PFSK-1 (cell line): ENCODE results near the gene SNX8.

Experiments used
- FOXP2 ChIP-seq: optimal IDR thresholded peaks from 2 replicates; pipeline ENCODE3; 2011; ENCODE audit warnings: borderline replicate concordance, control low read depth, inconsistent platforms; ENCODE audit not compliant: insufficient read depth; ENCODE audit errors: extremely low read length, extremely low read depth
- POLR2AphosphoS5 ChIP-seq: IDR thresholded peaks from 2 replicates; pipeline ENCODE4 v1.6.1; 2012; ENCODE audit warnings: low read depth, mild to moderate bottlenecking, control low read depth, low read length, moderate library complexity
- SIN3A ChIP-seq: IDR thresholded peaks from 2 replicates; pipeline ENCODE4 v1.6.1; 2012; ENCODE audit warnings: mild to moderate bottlenecking, low read length, moderate library complexity, borderline replicate concordance; ENCODE audit not compliant: insufficient read depth
- TAF1 ChIP-seq: IDR thresholded peaks from 2 replicates; pipeline ENCODE4 v1.6.1; 2012; ENCODE audit warnings: low read length, control low read depth, borderline replicate concordance; ENCODE audit not compliant: insufficient read depth
- TF ChIP-seq, protein P1 (sequence below), 2 experiments: IDR thresholded peaks; 2 replicates each; pipeline versions ENCODE4 v1.6.1 to v1.8.0; 2011 to 2012; ENCODE audit warnings: low read depth in 2 of 2, low read length in 2 of 2, control low read depth in 1 of 2, inconsistent platforms in 1 of 2, mild to moderate bottlenecking in 1 of 2, moderate library complexity in 1 of 2; ENCODE audit not compliant: insufficient read depth in 1 of 2

Gene SNX8

GRCh38 chr7:2274666-2275065, 39.6 kb downstream of the SNX8 start:
- TF ChIP-seq TAF1, result no peak

- TF ChIP-seq FOXP2 (no peak), POLR2AphosphoS5 (no peak), SIN3A (no peak), TAF1 (no peak)
- TF ChIP-seq, protein P1, sequence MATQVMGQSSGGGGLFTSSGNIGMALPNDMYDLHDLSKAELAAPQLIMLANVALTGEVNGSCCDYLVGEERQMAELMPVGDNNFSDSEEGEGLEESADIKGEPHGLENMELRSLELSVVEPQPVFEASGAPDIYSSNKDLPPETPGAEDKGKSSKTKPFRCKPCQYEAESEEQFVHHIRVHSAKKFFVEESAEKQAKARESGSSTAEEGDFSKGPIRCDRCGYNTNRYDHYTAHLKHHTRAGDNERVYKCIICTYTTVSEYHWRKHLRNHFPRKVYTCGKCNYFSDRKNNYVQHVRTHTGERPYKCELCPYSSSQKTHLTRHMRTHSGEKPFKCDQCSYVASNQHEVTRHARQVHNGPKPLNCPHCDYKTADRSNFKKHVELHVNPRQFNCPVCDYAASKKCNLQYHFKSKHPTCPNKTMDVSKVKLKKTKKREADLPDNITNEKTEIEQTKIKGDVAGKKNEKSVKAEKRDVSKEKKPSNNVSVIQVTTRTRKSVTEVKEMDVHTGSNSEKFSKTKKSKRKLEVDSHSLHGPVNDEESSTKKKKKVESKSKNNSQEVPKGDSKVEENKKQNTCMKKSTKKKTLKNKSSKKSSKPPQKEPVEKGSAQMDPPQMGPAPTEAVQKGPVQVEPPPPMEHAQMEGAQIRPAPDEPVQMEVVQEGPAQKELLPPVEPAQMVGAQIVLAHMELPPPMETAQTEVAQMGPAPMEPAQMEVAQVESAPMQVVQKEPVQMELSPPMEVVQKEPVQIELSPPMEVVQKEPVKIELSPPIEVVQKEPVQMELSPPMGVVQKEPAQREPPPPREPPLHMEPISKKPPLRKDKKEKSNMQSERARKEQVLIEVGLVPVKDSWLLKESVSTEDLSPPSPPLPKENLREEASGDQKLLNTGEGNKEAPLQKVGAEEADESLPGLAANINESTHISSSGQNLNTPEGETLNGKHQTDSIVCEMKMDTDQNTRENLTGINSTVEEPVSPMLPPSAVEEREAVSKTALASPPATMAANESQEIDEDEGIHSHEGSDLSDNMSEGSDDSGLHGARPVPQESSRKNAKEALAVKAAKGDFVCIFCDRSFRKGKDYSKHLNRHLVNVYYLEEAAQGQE (IDR thresholded peaks at IDR 0.05; ENCODE audit: insufficient read depth in 1 of 2, low read depth in 2 of 2, low read length in 2 of 2), result no peak
These were observed 40.4 kb downstream of the SNX8 start for GRCh38 chr7:2273866-2274265.

DNA sequence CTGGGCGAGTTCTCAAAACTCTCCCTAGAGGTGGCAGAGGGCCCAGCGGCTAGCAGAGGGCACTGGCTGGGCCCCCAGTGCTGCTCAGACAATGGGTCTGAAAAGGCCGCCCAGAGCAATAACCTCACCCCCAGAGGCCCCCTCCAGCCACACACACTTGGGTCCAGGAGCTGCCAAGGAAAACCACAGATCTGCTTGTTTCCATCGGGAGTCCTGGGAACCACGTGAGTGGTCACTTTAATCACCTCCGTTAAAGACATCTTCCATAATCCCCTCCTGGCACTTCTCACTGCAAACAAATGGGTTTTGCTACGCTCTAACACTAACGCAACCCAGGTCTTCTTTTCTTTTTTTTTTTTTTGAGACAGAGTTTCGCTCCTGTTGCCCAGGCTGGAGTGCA, 42.2 kb downstream of the SNX8 start:
- TF ChIP-seq FOXP2 (no peak), SIN3A (no peak), TAF1 (no peak), POLR2AphosphoS5 (no peak)
- TF ChIP-seq, protein P1 (IDR thresholded peaks at IDR 0.05; ENCODE audit: insufficient read depth in 1 of 2, low read depth in 2 of 2, low read length in 2 of 2), result no peak

DNA sequence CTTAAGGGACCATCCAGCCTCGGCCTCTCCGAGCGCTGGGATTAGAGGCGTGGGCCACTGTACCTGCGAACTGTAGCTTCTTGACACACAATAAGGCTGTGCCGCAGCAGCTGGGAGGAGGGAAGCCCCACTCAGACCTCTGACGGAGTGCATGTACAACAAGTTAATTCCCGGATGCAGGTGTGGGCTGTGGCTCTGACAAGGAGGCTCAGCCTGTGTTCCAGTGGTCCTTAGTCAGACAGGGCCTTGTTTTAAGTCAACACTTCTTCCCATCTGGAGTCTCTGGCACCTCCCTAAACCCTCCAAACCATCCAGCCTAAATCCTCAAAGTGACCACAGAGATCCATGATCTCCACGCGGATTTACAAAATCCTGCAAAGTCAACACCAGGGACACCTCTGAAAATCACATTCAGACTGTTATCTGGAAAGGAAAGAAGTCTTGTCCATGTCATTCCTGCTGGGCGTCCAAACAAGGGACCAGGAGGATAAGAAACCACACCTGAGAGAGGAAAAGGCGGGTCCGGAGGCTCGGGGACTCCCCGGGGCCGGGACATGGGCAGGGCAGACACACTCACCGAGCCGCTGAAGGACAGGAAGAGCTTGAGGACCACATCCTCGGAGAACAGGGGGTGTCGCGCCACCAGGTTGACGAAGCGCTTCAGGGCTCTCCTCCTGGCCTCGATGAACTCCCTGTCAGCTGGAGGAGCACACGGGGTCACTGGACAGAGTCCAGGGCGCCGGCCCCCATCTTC, 42.8 kb downstream of the SNX8 start:
- TF ChIP-seq, protein P1 (IDR thresholded peaks at IDR 0.05; ENCODE audit: insufficient read depth in 1 of 2, low read depth in 2 of 2, low read length in 2 of 2), result no peak
- TF ChIP-seq POLR2AphosphoS5, result no peak
- TF ChIP-seq FOXP2, result no peak
- no peak for TF ChIP-seq TAF1

DNA sequence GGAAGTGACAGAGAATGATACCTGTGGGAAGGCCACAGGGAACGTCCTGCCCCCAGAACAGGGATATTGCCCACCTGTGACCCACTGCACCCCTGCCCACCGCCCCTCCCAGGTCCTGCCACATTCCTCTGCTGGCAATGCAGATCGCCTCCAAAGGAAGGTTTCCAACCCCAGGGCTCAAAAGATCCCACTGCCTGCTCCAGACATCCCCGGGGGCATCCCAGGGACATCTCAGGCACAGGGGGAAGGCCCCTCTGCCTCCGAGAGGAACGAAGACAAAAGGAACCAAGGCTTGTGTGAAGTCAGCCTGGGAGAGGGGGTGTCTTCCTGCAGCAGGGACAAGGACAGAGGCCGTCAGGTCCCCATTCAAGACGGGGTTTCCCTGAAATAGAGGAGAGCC, 43.7 kb downstream of the SNX8 start:
- TF ChIP-seq, protein P1 (IDR thresholded peaks at IDR 0.05; ENCODE audit: insufficient read depth in 1 of 2, low read depth in 2 of 2, low read length in 2 of 2), result no peak
- TF ChIP-seq FOXP2, result no peak
- TF ChIP-seq TAF1, result no peak
- TF ChIP-seq SIN3A, result no peak
- TF ChIP-seq POLR2AphosphoS5, result no peak
